HG02938 (cell line): ENCODE measurements around the gene PCGF3.
"Not testable (repeated sequence)": the region's sequence is repeated elsewhere in the genome, so short reads cannot be mapped to it uniquely, and the experiment has no call there.

Experiments used
- ATAC-seq: cut with Tn5 transposase; IDR thresholded peaks from one replicate; pipeline ENCODE4 v1.9.1; 2021; ENCODE audit warnings: mild to moderate bottlenecking, moderate library complexity; ENCODE audit not compliant: unreplicated experiment

PCGF3 gene

GRCh38 chr4:759810-760209, 54.2 kb downstream of the PCGF3 start:
- not testable (repeated sequence) for ATAC-seq

- no peak for ATAC-seq
Measured at GRCh38 chr4:760616-761015, 55.0 kb downstream of the PCGF3 start.

- no peak for ATAC-seq
Measured at GRCh38 chr4:761086-761485, 55.5 kb downstream of the PCGF3 start.

GRCh38 chr4:761739-762138, 56.1 kb downstream of the PCGF3 start:
- ATAC-seq: no peak

- ATAC-seq: no peak
Measured at GRCh38 chr4:762211-763190, 56.9 kb downstream of the PCGF3 start.

GRCh38 chr4:763191-763810, 57.7 kb downstream of the PCGF3 start:
- ATAC-seq: no peak

- ATAC-seq: no peak
Measured at GRCh38 chr4:763922-764321, 58.3 kb downstream of the PCGF3 start.

- ATAC-seq: no peak
Measured at GRCh38 chr4:764405-765169, 59.0 kb downstream of the PCGF3 start.

GRCh38 chr4:766152-766515, 60.5 kb downstream of the PCGF3 start:
- no peak for ATAC-seq

GRCh38 chr4:766559-767283, 61.1 kb downstream of the PCGF3 start:
- ATAC-seq: no peak

- no peak for ATAC-seq
Measured at GRCh38 chr4:768076-768475, 62.4 kb downstream of the PCGF3 start.

- ATAC-seq: no peak
Measured at GRCh38 chr4:768995-769394, 63.4 kb downstream of the PCGF3 start.

- no peak for ATAC-seq
Measured at GRCh38 chr4:769511-769910, 63.9 kb downstream of the PCGF3 start.

GRCh38 chr4:770022-770421, 64.4 kb downstream of the PCGF3 start:
- no peak for ATAC-seq

- no peak for ATAC-seq
Measured at GRCh38 chr4:771464-771863, 65.8 kb downstream of the PCGF3 start.

GRCh38 chr4:772118-772517, 66.5 kb downstream of the PCGF3 start:
- no peak for ATAC-seq

GRCh38 chr4:772776-773175, 67.1 kb downstream of the PCGF3 start:
- no peak for ATAC-seq

GRCh38 chr4:773214-773613, 67.6 kb downstream of the PCGF3 start:
- ATAC-seq: no peak

GRCh38 chr4:774419-775092, 68.9 kb downstream of the PCGF3 start:
- ATAC-seq: not testable (repeated sequence)

GRCh38 chr4:775485-775884, 69.9 kb downstream of the PCGF3 start:
- ATAC-seq: not testable (repeated sequence)
